HPDE6-E6E7 (cell line): ENCODE results near the gene MAEA.

ENCODE experiments used
- DNase-seq: peaks from one replicate; pipeline ENCODE4 v3.0.0; 2011; ENCODE audit warnings: missing footprints; ENCODE audit errors: extremely low spot score

MAEA gene

DNA sequence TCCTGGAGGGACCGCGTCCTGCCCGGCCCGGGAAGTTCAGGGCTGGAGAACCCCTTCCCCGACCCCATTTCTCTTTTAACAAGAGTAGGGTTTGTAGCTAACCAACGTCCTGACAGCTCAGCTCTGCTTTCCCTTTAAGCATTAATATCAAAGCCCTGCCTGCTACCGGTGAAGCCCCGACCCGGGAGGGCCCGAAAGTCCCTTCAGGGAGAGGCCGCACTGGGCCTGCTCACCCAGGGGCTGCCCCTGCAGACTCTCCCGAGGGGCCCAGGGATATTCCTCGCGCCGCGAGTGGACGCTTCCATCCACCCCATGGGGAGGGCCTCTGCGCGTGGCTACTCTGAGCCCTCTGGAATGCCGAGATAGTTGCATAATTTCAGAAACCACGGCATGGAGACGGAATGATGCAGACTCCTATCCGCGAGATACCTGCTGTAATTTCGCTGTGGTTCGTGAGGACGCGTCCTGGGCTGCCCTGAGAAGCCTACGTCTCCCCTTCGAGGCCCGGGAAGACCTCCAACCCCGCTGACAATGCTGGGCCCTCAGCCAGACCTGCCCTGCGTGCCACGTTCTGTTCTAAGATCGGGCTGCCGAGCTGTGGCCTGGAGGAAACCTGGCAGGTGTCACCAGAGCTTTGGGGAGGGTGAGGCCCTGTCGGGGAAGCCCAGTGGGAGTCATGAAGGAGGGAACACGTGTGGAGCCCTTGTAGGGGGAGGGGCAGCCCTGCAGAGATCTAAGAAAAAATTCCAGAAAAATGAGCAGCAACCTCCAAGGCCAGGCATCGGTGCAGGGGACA, 39.8 kb upstream of the MAEA start:
- DNase-seq: peak; percentile 31

DNA sequence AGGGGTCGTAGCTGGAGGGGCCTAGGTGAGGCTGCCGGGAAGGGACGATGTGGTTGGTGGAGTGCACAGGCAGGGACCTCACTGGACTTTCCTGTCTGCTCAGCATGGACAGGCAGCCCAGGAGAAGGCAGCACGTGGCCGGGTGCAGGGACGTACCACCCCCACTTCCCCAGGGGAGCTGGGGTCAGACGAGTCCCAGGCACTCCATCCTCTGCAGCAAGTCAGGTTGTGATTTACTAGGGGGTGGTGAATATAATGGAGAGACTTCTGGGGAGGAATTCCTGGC, 39.2 kb upstream of the MAEA start:
- no peak for DNase-seq

DNA sequence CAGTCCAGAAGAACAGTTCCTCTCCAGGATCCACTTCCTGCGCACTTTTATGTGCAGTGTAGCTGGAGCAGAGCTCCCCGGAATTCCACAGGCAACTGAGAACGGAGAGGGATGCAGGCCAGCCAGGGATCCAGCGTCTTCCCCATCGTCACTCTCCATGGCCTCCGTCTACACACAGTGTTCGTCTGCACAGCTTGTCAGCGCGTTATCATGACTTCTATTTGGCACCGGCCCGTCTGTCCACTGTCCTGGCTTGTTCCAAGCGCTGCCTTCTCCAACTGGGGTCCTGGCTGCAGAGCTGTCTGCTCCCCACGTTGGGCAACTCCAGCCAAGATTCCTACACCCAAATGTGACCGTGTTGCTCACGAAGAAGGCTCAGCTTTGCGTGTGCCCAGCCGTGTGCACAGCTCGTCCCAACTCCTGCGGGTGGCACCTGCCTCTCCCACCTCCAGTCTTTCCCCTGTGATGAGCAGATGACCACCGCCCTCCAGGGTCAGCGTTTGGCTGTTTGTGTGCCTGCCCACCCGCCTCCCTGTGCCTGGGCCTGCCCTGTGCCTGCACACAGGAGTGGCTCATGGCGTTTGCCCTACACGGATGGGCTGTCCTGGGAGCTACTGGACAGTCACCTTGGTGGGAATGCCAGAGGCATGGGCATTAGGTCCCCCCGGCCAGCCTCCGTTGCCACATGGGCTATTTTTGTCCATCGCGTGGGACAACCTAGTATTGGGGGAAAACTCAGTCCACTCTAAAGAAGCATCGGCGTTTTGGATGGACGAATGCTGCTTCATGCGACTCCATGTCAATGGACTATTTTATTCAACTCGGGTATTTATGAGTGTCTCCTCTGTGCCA, 38.5 kb upstream of the MAEA start:
- no peak for DNase-seq

DNA sequence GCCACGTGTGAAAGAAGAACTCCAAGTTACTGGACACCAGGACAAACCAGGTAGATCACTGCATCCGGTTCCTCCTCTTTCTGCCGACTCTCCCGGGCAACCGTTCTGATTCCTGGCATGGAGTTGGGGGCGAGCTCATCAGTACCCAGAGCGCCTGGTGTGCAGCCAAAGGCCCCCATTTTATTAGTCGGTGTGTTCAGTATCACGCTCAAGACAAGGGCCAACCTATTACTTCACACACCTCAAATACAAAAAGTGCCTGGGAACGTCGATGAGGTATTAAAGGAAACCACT, 38.0 kb upstream of the MAEA start:
- no peak for DNase-seq

DNA sequence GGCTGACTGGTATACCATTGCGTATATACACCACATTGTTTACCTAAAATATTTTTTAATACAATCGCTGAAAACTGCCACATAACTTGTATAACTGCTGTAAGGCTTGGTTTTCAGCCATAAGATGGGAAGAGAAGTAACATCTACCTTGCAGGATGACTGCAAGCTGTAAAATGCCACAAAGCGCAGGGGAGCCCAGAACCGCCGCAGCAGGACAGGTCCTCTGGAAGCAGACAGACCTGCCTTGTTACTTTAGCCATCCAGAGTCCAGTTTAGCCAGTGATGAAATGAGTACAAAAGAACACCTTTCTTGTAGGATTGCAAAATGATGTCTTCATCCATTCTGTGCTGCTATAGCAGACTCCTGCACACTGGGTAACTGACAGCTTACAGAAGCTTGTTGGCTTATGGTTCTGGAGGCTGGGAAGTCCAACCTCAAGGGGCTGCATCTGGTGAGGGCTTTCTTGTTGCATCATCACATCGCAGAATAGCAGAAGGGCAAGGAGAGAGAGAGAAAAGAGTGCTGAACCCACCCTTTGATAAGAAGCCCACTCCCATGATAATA, 36.7 kb upstream of the MAEA start:
- DNase-seq: no peak

GRCh38 chr4:1253831-1254230, 35.9 kb upstream of the MAEA start:
- DNase-seq: no peak

GRCh38 chr4:1255151-1255550, 34.5 kb upstream of the MAEA start:
- DNase-seq: no peak

DNA sequence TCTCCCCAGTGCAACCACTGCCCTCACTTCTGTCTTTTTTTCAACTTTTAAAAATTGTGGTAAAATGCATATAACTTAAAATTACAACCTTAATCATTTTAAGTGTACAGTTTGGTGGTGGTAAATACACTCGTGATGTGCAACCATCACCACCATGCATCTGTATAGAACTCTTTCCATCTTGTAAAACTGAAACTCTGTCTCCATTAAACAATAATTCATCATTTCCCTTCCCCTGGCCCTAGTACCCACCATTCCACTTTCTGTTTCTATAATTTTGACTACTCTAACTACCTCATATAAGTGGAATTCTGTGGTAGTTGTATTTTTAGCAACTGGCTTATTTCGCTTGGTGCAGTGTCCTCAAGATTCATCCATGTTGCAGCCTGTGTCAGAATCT, 34.0 kb upstream of the MAEA start:
- DNase-seq: no peak

DNA sequence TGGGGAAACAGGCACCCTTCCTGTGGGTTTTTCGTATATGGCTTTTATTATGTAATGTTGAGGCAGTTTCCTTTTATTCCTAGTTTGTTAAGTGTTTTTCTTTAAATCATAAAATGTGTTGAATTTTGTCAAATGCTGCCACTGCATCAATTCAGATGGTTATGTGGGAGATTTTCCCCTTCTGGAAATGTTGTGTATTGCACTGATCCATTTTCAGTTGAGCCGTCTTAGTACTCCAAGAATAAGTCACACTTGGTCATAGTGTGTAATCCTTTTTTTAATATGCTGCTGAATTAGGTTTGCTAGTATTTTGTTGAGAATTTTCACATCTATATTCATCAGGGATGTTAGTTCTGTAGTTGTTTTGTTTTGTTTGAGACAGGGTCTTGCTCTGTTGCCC, 31.2 kb upstream of the MAEA start:
- no peak for DNase-seq

- no peak for DNase-seq
Measured at GRCh38 chr4:1259966-1260365, 29.7 kb upstream of the MAEA start.

GRCh38 chr4:1260418-1261106, 29.1 kb upstream of the MAEA start:
- DNase-seq: no peak

DNA sequence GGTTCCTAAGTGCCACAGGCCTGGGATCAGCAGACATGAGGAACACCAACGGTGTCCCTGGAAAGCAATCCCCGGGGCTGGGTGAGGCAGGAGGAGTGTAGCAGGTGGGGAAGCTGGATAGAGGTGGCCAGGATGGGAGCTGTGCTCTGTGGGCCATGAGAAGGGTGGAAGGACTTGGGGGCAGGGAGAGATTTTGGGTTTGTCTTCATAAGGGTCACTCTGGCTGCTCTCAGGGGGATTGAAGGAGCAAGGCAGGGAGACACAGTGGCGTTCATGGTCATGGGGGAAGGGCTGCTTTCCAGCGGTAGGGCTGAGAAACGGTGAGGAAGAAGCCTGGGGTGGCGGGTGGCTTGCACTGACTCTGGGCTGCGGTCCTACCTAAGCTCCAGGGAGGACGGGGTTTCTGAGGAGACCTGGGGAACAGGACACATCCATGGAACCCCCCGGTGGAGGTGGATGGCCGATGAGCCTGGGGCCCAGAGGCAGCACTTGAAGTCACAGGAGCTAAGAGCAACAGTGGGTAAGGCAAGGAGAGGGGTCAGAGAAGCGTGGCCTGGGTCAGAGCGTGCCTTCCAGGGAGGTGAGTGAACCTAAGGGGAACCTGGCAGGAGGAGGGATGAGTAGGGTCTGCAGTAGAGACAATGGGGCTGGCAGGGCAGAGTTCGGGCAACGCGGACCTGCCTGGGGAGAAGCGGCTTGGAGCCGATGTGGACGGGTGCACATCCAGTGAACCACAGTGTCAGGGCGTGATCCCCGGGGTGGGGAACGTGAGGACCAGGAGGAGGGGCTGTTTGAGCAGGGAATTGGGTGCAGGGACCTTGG, 28.4 kb upstream of the MAEA start:
- no peak for DNase-seq

DNA sequence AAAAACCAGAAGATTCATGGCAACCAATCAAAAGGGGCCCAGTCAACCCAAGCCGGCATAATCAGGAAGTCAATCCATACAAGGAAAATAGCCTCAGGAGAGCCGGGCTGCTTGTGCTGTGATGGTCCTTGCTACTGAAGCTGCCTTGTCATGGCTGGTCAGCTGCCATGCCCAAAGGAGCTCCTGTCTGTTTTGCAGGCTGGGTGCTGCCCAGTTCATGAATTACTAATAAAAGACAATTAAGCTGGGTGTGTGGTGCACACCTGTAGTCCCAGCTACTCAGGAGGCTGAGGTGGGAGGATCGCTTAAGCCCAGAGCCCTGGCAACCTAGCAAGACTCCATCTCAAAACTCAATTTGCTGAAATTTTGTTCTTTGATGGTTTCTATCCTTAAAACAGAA, 24.7 kb upstream of the MAEA start:
- no peak for DNase-seq

- DNase-seq: no peak
Measured at GRCh38 chr4:1265351-1265750, 24.3 kb upstream of the MAEA start.

DNA sequence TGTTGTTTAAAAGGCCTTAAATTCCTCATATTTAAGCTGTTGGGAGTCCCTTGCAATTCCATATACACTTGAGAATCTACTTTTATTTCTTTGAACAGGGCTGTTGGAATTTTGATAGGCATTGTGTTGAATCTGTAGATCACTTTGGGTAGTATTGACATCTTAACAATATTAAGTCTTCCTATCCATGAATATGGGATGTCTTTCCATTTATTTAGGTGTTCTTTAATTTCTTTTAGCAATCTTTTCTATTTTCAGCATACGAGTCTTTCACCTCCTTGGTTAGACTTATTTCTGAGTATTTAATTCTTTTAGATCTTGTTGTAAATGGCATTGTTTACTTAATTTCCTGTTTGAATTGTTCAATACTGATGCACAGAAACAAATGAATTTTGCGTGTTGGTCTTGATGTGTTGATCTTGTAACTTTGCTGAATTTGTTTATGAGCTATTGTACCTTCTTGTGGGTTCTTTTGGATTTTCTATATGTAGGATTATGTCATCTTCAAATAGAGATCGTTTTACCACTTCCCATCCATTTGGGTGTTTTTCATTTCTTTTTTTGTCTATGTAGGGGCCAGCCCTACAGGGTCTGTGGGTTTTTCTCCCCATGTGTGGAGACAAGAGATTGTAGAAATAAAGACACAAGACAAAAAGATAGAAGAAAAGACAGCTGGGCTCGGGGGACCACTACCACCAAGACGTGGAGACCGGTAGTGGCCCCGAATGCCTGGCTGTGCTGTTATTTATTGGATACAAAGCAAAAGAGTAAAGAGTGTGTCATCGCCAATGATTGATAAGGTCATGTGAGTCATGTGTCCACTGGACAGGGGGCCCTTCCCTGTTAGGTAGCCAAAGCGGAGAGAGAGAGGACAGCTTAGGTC, 22.6 kb upstream of the MAEA start:
- no peak for DNase-seq

DNA sequence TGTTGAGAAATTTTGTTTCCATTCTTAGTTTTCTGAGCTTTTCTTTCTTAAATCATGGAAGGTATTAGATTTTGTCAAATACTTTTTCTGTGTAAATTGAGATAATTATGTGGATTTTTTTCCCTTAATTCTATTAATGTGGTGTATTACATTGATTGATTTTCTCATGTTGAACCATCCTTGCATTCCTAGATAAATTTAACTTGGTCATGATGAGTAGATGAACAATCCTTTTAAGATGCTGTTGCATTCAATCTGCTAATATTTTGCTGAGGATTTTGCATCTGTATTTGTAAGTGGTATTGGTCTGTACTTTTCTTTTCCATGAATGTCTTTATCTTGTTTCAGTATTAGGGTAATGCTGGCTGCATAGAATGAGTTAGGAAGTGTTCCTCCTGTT, 20.5 kb upstream of the MAEA start:
- DNase-seq: no peak

- DNase-seq: no peak
Measured at GRCh38 chr4:1271686-1272085, 18.0 kb upstream of the MAEA start.

DNA sequence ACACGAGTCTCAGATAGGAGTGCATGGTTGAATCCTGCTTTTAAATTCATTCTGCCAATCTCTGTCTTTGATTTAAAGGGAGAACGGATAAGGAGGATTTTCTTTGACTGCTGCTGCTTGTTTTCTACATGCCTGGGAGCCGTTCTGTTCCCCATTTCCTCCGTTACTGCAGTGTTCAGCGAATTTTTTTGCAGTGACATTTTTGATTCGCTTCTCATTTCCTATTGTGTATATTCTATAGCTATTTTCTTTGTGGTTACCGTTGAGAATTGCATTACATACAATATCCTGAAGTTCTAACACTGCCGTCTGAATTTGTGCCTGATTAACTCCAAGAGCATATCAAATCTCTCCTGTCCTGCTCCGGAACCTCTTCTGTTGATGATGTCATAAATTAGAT, 14.8 kb upstream of the MAEA start:
- no peak for DNase-seq

DNA sequence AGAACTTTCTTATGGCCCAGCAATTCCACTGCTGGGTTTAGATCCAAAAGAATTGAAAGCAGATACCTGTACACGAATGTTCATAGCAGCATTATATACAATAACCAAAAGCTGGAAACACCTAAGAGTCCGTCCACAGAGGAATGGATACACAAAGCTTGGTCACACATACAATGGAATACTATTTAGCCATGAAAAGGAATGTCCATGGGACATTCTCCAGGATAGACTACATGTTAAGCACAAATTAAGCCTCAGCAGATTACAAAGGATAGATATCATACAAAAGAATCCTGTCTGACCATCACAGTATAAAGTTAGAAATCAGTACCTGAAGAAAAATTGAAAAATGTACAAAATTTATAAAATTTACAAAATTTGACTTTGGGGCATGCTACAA, 12.7 kb upstream of the MAEA start:
- no peak for DNase-seq

DNA sequence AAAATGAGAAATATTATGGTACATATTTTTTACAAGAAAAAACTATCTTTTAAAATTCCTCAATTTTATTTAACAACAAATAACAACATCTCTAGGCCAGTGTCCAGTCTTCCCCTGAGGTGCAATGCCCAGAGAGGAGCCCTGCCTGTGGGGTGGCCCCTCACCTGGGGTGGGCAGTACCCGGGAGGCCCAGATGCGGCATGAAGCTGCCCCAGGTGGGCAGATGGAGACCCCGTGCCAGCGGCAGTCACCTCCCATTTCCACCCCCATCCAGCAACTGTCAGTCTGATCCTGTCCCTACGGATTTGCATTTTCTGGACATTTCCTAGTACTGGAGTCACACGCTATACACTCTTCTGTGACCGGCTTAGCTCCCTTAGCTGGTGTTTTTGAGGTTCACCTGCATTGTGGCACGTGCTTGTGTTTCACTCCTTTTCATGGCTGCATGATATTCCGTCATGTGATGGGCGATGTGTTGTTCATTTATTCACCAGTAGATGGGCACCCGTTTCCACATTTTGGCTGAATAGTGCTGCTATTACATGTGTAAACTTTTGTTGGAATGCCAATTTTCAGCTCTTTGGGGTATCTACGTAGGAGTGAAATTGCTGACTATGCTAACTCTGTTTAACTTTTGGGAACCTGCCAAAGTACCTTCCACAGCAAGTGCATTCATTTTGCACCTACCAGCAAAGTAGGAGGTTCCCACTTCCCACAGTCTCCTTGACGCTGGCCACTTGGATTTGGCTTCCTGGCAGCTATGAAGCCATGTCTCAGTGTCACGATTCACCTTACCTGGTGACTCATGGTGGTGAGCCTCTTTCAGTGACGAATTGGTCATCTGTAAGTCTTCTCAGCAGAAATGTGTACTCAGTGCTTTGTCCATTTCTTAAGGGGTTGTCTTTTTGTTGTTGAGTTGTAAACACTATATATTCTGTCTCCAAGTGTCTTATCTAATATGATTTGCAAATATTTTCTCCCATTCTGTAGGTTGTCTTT, 11.7 kb upstream of the MAEA start:
- DNase-seq: peak; percentile 49
